CD4-positive, alpha-beta T cell treated with Interleukin-4 for 4 hours (primary cell): ENCODE measurements around the gene PANK2.

Source experiments
- DNase-seq: peaks from one replicate; pipeline ENCODE4 v3.0.0-alpha.2; 2020

The PANK2 gene

GRCh38 chr20:3902446-3902845, 13.3 kb downstream of the PANK2 start:
- DNase-seq, result no peak

- no peak for DNase-seq
Measured at GRCh38 chr20:3904224-3904623, 15.0 kb downstream of the PANK2 start.

- no peak for DNase-seq
Measured at GRCh38 chr20:3904857-3905256, 15.7 kb downstream of the PANK2 start.

GRCh38 chr20:3906744-3907721, 17.8 kb downstream of the PANK2 start:
- peak; percentile 81 for DNase-seq

- no peak for DNase-seq
Measured at GRCh38 chr20:3908667-3909066, 19.5 kb downstream of the PANK2 start.

GRCh38 chr20:3909952-3910366, 20.8 kb downstream of the PANK2 start:
- no peak for DNase-seq

- no peak for DNase-seq
Measured at GRCh38 chr20:3910853-3911252, 21.7 kb downstream of the PANK2 start.

GRCh38 chr20:3911956-3912355, 22.8 kb downstream of the PANK2 start:
- no peak for DNase-seq

- DNase-seq, result no peak
Measured at GRCh38 chr20:3914446-3914845, 25.3 kb downstream of the PANK2 start.

GRCh38 chr20:3915691-3916090, 26.5 kb downstream of the PANK2 start:
- no peak for DNase-seq

- DNase-seq, result no peak
Measured at GRCh38 chr20:3916364-3916763, 27.2 kb downstream of the PANK2 start.

GRCh38 chr20:3919352-3919751, 30.2 kb downstream of the PANK2 start:
- DNase-seq, result no peak

- no peak for DNase-seq
Measured at GRCh38 chr20:3922223-3922982, 33.2 kb downstream of the PANK2 start.

- no peak for DNase-seq
Measured at GRCh38 chr20:3922983-3923339, 33.8 kb downstream of the PANK2 start.

GRCh38 chr20:3923818-3924217, 34.6 kb downstream of the PANK2 start:
- no peak for DNase-seq

GRCh38 chr20:3924304-3925112, 35.3 kb downstream of the PANK2 start:
- DNase-seq, result no peak

GRCh38 chr20:3925113-3925695, 36.0 kb downstream of the PANK2 start:
- no peak for DNase-seq

GRCh38 chr20:3925899-3926638, 36.9 kb downstream of the PANK2 start:
- DNase-seq, result no peak

GRCh38 chr20:3927486-3928291, 38.5 kb downstream of the PANK2 start:
- DNase-seq, result no peak

GRCh38 chr20:3929713-3930060, 40.5 kb downstream of the PANK2 start:
- no peak for DNase-seq
